Measurements from ENCODE around the gene NLN. TPM values are rescaled to one million over a fixed set of nuclear protein-coding genes. Genes with fewer than 3 reads are reported as not detected.

NLN gene
- 15.8 and 27.5 TPM in 2 replicates for total RNA-seq

GRCh38 chr5:65721720-65722574 lies at the start of gene NLN, which contains the start of gene SGTB:
Gene NLN, plus strand, starts transcription at chr5:65722205. Its CDS starts 169 bp downstream, at chr5:65722374.
Gene SGTB, minus strand, starts transcription at chr5:65722109. Its CDS starts 1,302 bp downstream, at chr5:65720807.

Other genes with a start within 250 kb of the NLN start
- gene ADAMTS6, start 240.3 kb upstream of the NLN start, total RNA-seq: 49.2 and 141 TPM in 2 replicates
- 2.8 and 49.8 TPM in 2 replicates for gene CENPK, start 159.0 kb upstream of the NLN start, total RNA-seq
- gene PPWD1, start 158.9 kb upstream of the NLN start, total RNA-seq: 29.8 and 38.1 TPM in 2 replicates
- gene TRIM23, start 97.9 kb upstream of the NLN start, total RNA-seq: 20.4 and 24.5 TPM in 2 replicates
- 3.1 and 6.0 TPM in 2 replicates for gene SHLD3, start 97.2 kb upstream of the NLN start, total RNA-seq
- gene TRAPPC13, start 97.2 kb upstream of the NLN start, total RNA-seq: 25.8 and 26.5 TPM in 2 replicates
- 18.3 and 20.6 TPM in 2 replicates for gene SGTB, start 96 bp upstream of the NLN start, total RNA-seq
- gene ERBIN, start 204.4 kb downstream of the NLN start, total RNA-seq: 71.3 and 104 TPM in 2 replicates

Measured in placental pericyte (primary cell).